Measurements from ENCODE around the gene KCNF1. TPM values are rescaled to one million over a fixed set of nuclear protein-coding genes. Genes with fewer than 3 reads are reported as not detected.

KCNF1 gene
- total RNA-seq, 1 donor from 2014 or later: 0.17 TPM

GRCh38 chr2:10883066-10883465, 28.7 kb upstream of the KCNF1 start:
- Histone ChIP-seq H3K36me3 (no peaks in the 10 kb centered on the region), H3K4me3 (no peak overlapping the region), H3K4me1 (no peaks in the 10 kb centered on the region), H3K27me3 (no peaks in the 10 kb centered on the region), H3K9me3 (no peaks in the 10 kb centered on the region), H3K27ac (no peak overlapping the region)
- intact Hi-C loops (cut with DNase I): no loop called here
- ATAC-seq (no peak), DNase-seq (no peak)
- no peak for TF ChIP-seq CTCF (IDR thresholded peaks at IDR 0.05)

- ATAC-seq: no peak
- intact Hi-C loops (cut with DNase I): no loop called here
- DNase-seq: no peak
- Histone ChIP-seq H3K9me3 (no peaks in the 10 kb centered on the region), H3K4me3 (no peak overlapping the region), H3K36me3 (no peaks in the 10 kb centered on the region), H3K4me1 (no peaks in the 10 kb centered on the region), H3K27ac (no peak overlapping the region), H3K27me3 (no peaks in the 10 kb centered on the region)
- TF ChIP-seq CTCF (IDR thresholded peaks at IDR 0.05): no peak
These were observed 27.8 kb upstream of the KCNF1 start for GRCh38 chr2:10883801-10884478.

- ATAC-seq: no peak
- Histone ChIP-seq H3K9me3 (no peaks in the 10 kb centered on the region), H3K27me3 (no peaks in the 10 kb centered on the region), H3K36me3 (no peaks in the 10 kb centered on the region), H3K27ac (no peak overlapping the region), H3K4me3 (no peak overlapping the region), H3K4me1 (no peaks in the 10 kb centered on the region)
- TF ChIP-seq CTCF (IDR thresholded peaks at IDR 0.05): no peak
- intact Hi-C loops (cut with DNase I): no loop called here
- DNase-seq: no peak
These were observed 27.2 kb upstream of the KCNF1 start for GRCh38 chr2:10884574-10884975.

GRCh38 chr2:10885094-10885860, 26.5 kb upstream of the KCNF1 start:
- Histone ChIP-seq H3K27ac (no peak overlapping the region), H3K27me3 (no peaks in the 10 kb centered on the region), H3K4me3 (no peak overlapping the region), H3K9me3 (no peaks in the 10 kb centered on the region), H3K4me1 (no peaks in the 10 kb centered on the region), H3K36me3 (no peaks in the 10 kb centered on the region)
- no peak for DNase-seq
- no peak for ATAC-seq
- intact Hi-C loops (cut with DNase I): no loop called here
- no peak for TF ChIP-seq CTCF (IDR thresholded peaks at IDR 0.05)

- Histone ChIP-seq H3K9me3 (no peaks in the 10 kb centered on the region), H3K27ac (no peak overlapping the region), H3K4me1 (no peaks in the 10 kb centered on the region), H3K4me3 (no peak overlapping the region), H3K27me3 (peaks cover 5% of the 10 kb centered on the region), H3K36me3 (no peaks in the 10 kb centered on the region)
- TF ChIP-seq CTCF (IDR thresholded peaks at IDR 0.05): no peak
- ATAC-seq (no peak), DNase-seq (no peak)
- intact Hi-C loops (cut with DNase I): no loop called here
These were observed 24.3 kb upstream of the KCNF1 start for GRCh38 chr2:10887476-10887875.
